GM20431 (cell line): Measurements from ENCODE around the gene RLBP1.
"Not testable (repeated sequence)": the region's sequence is repeated elsewhere in the genome, so short reads cannot be mapped to it uniquely, and the experiment has no call there.

Source experiments
- in situ Hi-C: fragments of 300-500 bp; cut with MseI, MboI; formaldehyde crosslinking; loops from one replicate; pipeline ENCODE4 v1.15.0; 2020; ENCODE audit warnings: low sequenced_read_pairs; ENCODE audit not compliant: unreplicated experiment

RLBP1 gene

GRCh38 chr15:89221543-89221942 is at the start of gene RLBP1:
Gene RLBP1, minus strand, starts transcription at chr15:89221579. Its CDS starts 2,604 bp downstream, at chr15:89218975.
- in situ Hi-C loops, result no loop called here

GRCh38 chr15:89250142-89250541 is 28.8 kb upstream of the RLBP1 start:
- in situ Hi-C loops, result not testable (repeated sequence)

DNA sequence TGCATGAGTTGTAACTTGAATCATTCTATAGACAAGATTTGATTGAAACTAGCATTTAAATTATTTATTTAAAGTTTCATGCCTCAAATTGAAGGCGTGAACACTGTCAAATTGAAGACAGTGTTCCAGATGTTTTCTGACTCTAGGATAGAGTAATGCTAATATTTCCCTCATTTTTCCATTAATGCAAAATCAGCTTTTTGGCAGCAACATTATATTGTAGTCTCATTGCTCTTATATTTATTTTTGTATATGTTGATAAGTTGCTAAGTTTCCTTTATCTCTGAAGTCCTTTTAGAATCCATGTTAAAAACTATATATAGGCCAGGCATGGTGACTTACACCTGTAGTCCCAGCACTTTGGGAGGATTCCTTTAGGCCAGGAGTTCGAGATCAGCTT is 27.2 kb upstream of the RLBP1 start:
- in situ Hi-C loops, result no loop called here

GRCh38 chr15:89247446-89247845 is 26.1 kb upstream of the RLBP1 start:
- in situ Hi-C loops, result no loop called here

DNA sequence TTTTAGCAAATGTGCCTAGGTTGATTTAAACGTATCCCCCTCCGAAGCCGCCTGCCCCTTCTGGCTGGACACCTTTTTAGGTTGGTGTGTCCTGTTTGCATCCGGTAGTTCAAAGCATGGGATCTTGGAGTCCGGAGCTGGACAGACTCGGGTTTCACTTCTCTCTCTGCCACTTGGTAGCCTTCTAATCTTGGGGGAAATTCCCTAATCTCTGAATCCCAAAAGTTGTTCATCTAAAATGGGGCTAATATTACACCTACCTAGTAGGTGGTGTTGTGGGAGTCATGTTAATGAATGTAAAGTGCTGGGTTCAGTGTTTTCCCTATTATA is 23.2 kb upstream of the RLBP1 start:
- in situ Hi-C loops, result no loop called here

DNA sequence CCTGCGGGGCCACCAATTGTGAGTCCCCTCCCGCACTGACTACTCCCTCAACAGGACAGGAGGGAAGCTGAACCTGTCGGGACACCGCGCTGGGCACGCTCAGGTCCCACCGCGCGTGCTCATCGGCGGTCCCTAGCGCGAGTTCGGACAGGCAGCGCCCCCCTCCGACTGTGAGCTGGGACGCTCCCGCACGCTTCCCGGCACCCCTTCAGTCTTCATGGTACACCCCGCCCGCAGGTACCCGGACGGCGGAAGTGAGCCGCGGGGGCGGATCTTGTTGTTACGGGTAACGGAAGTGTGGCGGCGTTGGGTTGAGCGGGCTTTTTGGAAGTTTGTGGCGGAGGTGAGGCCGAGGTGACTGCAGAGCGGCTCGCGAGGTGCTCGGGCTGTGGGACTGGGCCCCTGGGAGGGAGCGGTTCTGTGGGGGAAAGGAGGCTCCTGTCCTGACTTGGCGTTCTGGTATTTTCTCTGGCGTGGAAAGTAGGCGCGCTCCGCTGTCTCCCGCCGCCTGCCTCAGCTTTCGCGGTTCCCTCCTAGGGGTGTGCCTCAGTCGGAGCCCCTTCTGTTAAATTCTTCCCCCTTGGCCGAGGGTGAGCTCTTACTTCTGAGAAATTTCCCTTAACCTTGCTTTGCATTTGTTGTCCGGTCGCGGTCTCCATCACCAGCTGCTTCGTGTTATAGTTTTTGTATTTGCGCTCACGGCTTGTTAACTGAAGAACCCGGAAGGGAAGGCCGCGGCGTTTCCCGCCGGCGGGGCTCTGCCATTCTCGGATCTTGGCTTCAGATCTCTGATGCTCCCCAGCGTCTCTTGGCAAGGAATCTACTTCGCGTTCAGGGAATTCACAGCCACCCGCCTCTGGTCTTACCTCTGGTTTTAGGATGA is 22.6 kb upstream of the RLBP1 start, which contains the start of gene FANCI:
Gene FANCI (plus strand): TSS at position 289 of the 883 bp plus-strand sequence. CDS start 3,669 bp downstream, outside the sequence.
- in situ Hi-C loops, result no loop called here

DNA sequence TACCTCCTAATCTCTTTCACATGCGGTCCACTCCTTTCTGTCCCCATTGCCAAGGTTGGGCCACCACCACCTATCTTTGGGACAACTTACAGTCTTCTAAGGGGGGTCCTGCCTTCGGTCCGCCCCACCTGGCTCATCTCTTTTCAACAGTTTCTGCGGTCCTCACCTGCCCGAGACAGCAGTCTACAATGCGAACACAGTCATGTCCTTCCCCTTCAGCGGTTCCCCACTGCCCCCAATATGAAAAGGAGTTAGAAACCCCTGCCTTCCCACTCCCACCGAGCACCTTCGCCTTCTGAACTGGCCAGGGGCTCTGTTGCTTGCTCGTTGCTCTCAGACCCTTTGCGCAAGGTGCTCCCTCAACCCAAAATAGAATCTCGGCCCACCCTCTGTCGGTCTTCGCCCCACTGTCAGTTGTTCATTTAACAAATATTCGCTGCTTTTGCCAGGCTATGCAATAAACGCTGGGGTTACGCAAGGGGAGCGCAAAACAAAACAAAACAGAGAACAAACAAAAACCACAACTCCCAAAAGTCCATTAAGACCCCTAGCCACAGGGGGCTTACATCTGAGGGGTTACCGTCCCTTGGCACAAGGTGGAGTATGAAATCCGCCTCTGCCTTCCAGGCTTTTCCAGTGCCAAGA is 21.8 kb upstream of the RLBP1 start:
- in situ Hi-C loops, result no loop called here

- in situ Hi-C loops, result not testable (repeated sequence)
These were observed 18.8 kb upstream of the RLBP1 start for GRCh38 chr15:89239883-89240810.

GRCh38 chr15:89231832-89232231 is 10.5 kb upstream of the RLBP1 start:
- in situ Hi-C loops, result no loop called here

DNA sequence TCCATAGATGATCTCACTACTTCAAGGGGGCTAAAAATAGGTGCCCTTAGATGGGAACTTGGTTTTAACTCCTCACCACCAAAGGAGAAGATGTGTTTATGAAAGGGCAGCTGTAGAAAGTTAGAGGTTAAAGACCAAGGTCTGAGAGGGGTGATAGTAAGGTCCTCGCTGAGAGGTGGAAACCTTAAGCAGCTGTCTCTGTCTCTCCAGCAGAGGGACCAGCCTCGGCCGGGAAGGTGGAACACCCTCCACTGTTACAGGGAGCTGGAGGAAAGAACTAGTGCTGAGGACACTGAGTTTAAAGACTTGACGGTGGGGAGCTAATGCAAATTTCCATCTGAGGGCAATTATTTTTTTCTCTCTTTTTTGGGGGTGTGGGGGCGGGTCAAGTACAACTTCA is 8.9 kb upstream of the RLBP1 start:
- in situ Hi-C loops, result no loop called here

DNA sequence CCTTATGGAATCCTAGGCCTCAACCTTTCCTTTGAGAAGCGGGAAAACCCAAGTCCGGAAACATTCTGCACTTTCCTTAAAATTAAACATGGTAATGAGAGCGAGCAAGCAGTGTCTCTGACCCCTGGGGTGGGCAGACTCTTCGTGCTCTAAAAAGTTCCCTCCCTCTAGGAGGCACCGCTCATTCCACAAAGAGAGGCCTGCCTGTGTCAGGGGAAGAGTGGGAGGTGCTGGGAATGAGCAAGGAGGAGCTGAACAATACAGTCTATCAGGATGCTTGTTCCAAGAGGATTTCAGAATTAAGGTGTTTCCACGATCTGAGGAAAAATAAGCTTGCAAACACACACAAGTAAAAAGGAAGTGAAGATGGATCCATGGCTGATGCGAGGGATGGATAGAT is 6.0 kb upstream of the RLBP1 start:
- in situ Hi-C loops, result no loop called here

DNA sequence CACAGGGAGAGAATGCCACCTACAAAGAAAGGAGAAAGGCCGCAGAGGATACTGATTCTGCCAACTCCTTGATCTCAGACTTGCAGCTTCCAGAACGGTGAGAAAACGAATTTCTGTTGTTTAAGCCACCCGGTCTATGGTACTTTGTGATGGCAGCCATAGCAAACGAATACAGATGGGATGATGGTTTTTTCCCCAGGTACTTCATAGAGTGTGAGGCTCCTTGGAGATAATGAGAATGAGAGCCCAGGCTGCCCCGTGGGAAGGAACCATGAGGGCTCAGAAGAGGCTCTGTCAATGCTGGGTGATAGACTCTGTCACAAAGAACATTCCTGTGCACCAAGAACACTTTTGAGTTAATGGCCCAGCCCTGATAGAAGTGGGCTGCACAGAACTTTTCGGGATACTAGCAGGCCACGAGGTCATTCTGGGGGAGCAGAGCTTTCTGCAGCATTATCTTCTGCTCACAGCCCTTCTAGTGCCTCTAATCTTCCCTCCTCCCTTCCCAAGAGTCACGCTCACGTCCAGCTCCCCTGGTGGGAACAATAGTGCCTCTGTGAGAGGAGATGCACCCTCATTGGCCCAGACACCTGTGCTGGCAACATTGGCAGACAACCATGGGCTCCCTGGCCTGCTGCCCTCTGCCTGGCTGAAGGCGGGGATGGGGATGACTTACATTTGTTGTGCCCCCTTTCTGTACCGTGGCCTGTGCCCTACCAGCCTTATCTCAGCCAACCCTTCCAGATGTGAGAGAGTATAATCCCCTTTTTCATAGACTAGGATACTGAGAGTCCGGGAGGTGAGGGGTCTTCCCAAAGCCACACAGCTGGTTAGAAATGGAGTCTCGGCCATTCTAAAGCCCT is 5.2 kb upstream of the RLBP1 start:
- in situ Hi-C loops, result no loop called here

DNA sequence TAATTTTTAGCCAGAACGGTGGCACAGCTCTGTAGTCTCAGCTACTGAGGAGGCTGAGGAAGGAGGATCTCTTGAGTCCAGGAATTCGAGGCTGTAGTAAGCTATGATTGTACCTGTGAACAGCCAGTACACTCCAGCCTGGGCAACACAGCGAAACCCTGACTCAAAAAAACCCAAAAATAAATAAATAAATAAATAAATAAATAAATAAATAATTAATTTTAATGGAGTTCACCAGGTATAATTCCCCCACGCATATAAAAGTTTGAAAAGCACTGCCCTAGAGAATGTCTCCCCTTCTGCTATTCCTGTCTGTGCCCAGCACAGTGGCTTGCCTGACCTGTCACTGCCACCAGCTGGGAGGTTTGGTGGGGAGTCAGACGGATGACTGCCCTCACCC is 4.2 kb upstream of the RLBP1 start:
- in situ Hi-C loops, result no loop called here

DNA sequence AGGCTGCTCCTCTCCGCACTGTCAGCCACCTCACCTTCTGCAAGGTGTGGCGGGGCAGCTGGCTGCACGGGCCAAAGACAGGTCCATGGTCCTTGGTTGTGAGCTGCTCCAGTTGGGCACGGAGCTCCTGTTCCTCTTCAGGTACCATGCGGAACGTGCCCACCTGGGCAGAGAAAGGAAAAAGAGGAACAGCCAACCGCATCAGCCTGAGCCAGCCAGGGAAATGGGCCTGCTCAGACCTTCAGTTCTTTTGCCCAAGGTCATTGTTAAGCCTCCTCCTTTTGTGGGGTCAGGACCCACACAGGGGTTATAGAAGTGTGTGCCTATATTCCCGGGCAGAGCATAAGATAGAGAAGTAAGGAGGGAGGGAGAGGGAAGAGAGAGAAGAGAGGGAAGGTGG is 2.8 kb downstream of the RLBP1 start:
- in situ Hi-C loops, result no loop called here

GRCh38 chr15:89217686-89218376 is 3.5 kb downstream of the RLBP1 start:
- in situ Hi-C loops, result no loop called here

- in situ Hi-C loops, result no loop called here
These were observed 4.3 kb downstream of the RLBP1 start for GRCh38 chr15:89217031-89217430.

DNA sequence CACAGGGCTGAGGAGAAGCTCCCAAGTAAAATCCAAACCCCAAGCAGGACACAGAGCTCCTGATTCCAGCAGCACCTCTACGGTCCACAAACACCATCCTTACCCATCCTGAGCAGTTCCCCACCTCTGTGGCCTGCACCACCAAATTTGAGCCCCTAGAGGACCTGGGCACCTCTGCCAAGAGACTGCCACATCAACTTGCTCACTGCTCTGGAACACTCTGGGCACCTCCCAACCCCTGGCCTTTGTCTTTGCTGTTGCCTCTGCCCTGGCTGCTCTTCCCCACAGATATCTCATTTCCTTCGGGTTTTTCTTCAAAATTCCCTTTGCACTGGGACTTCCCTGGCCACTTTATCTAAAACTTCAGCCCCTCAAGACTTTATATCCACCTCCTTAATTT is 5.8 kb downstream of the RLBP1 start:
- in situ Hi-C loops, result no loop called here

- in situ Hi-C loops, result no loop called here
These were observed 9.7 kb downstream of the RLBP1 start for GRCh38 chr15:89211678-89212170.

DNA sequence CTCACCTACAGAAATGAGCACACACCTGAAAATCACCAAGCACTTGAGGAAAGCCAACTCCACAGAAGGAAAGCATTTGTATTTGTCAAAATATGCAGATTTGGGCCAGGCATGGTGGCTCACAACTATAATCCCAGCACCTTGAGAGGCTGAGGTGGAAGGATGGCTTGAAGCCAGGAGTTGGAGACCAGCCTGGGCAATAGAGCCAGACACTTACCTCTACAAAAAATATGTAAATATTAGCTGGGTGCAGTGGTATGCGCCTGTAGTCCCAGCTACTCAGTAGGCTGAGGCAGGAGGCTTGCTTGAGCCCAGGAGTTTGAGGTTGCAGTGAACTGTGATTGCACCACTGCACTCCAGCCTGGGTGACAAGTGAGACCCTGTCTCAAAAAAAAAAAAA is 12.3 kb downstream of the RLBP1 start:
- in situ Hi-C loops, result no loop called here
